Mammary epithelial cell (primary cell): ENCODE data around the gene LDAH.
"Not testable (repeated sequence)": the region's sequence is repeated elsewhere in the genome, so short reads cannot be mapped to it uniquely, and the experiment has no call there.

Experiments
- CTCF ChIP-seq, 2 donors: IDR thresholded peaks in 1 of 2; conservative IDR thresholded peaks in 1 of 2; 2 replicates each; pipeline ENCODE4 v1.5.1; 2011 to 2012; ENCODE audit warnings: inconsistent platforms in 2 of 2, low read length in 2 of 2, mild to moderate bottlenecking in 2 of 2, control low read depth in 1 of 2, low read depth in 1 of 2; ENCODE audit not compliant: insufficient read depth in 1 of 2; ENCODE audit errors: extremely low read depth in 1 of 2
- EZH2 ChIP-seq: IDR thresholded peaks from 2 replicates; pipeline ENCODE4 v1.6.1; 2012; ENCODE audit warnings: low read length, inconsistent platforms, borderline replicate concordance

GRCh38 chr2:20716164-20716563, 106.7 kb downstream of the LDAH start:
- TF ChIP-seq CTCF (conservative IDR thresholded peaks at IDR 0.05 in 1 of 2, IDR thresholded peaks at IDR 0.05 in 1 of 2; ENCODE audit: extremely low read depth in 1 of 2, insufficient read depth in 1 of 2, low read depth in 1 of 2, low read length in 2 of 2); EZH2: not testable (repeated sequence)
